Measurements from ENCODE around the gene GPR61.

The GPR61 gene

GRCh38 chr1:109578947-109579443 is 39.3 kb downstream of the GPR61 start:
- DNase-seq, result no peak

GRCh38 chr1:109579491-109579890 is 39.8 kb downstream of the GPR61 start:
- no peak for DNase-seq

- DNase-seq, result no peak
Measured at GRCh38 chr1:109582021-109582420, 42.3 kb downstream of the GPR61 start.

- DNase-seq, result no peak
Measured at GRCh38 chr1:109584766-109585165, 45.1 kb downstream of the GPR61 start.

GRCh38 chr1:109586055-109586454 is 46.4 kb downstream of the GPR61 start:
- no peak for DNase-seq

- DNase-seq, result no peak
Measured at GRCh38 chr1:109589177-109589576, 49.5 kb downstream of the GPR61 start.

GRCh38 chr1:109589679-109590078 is 50.0 kb downstream of the GPR61 start:
- no peak for DNase-seq

GRCh38 chr1:109592916-109593315 is 53.2 kb downstream of the GPR61 start:
- no peak for DNase-seq

GRCh38 chr1:109595531-109595930 is 55.9 kb downstream of the GPR61 start:
- DNase-seq, result no peak

Measured in NCI-H146 (cell line).